ENCODE measurements around the gene SRSF12.
"Not testable (repeated sequence)": the region's sequence is repeated elsewhere in the genome, so short reads cannot be mapped to it uniquely, and the experiment has no call there.

SRSF12 gene

DNA sequence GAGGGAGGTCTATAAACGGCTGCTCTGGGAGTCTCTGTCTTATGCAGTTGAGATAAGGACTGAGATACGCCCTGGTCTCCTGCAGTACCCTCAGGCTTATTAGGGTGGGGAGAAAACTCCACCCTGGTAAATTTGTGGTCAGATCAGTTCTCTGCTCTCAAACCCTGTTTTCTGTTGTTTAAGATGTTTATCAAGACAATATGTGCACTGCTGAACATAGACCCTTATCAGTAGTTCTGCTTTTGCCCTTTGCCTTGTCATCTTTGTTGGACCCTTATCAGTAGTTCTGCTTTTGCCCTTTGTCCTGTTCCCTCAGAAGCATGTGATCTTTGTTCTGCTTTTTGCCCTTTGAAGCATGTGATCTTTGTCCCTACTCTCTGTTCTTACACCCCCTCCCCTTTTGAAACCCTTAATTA, 10.4 kb upstream of the SRSF12 start:
- not testable (repeated sequence) for DNase-seq (ENCODE audit: low read depth, low spot score)

DNA sequence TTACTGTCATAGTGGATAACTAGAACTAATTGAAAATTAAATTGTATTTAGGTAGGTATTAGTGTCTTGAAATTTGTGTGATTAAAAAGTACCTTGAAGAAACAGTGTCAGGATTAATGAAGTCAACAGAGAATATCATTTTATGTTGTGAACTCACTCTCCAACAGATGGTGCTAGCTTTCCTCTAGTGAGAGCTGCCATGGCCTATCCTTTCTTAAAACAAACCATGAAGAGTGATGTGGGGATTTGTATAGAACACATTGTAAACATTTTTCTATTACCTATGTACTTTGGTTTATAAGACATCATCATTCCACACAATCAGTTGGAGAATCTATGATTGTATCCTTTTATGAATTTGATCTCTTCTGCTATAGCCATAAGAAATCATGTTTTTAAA, 4.8 kb upstream of the SRSF12 start:
- DNase-seq (ENCODE audit: low read depth, low spot score) = no peak

DNA sequence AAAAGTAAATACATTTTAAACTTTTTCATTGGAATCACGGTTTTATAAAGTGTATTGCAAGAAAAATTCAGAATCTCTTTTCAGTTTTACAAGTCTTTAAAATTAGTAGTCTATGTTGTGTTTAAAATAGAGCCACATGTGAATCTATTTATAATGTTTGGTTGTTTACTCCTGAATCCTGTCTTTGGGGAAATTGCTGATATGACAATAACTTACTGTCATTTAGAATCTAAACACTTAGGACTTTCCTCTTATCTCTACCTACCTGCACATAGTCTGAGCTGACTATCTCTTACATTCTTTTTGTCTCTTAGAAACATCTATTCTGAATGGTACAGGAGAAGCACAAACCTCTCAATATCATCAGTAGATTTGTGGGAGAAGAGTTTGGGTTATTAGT, 4.1 kb upstream of the SRSF12 start:
- no peak for DNase-seq (ENCODE audit: low read depth, low spot score)

DNA sequence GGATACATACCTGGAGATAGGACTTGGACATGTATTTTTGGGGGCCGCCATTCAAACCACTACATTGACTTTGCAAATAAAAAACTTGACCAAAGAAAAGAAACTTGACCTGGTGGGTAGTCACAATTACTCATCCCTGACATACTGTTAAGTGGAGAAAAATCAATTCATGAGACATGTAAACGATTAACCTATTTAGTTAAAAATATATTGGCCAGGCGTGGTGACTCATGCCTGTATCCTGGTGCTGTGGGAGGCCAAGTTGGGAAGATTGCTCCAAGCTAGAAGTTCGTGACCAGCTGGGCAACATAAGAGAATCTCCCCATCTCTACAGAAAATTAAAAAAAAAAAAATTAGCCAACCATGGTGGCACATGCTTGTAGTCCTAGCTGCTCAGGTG, 2.5 kb upstream of the SRSF12 start:
- no peak for DNase-seq (ENCODE audit: low read depth, low spot score)

DNA sequence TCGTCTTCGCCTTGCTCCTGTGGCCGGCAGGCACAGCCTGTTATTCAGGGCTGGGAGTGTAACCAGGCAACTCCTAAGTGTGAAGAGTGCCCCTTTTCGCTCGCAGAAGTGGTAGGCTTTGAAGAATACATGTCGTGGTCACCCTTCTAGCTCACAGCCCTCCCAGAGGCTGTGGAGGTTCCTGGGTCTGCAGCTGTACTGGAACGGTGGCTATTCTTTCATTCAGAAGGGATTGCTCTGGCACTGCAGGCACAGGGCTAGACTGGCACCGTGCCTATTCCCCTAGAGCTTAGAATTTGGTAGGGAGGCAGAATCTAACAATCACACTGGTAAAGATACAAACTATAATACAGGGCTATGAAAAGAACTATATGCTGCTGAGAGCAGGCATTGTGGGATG, 1.1 kb upstream of the SRSF12 start:
- DNase-seq (ENCODE audit: low read depth, low spot score) = no peak

DNA sequence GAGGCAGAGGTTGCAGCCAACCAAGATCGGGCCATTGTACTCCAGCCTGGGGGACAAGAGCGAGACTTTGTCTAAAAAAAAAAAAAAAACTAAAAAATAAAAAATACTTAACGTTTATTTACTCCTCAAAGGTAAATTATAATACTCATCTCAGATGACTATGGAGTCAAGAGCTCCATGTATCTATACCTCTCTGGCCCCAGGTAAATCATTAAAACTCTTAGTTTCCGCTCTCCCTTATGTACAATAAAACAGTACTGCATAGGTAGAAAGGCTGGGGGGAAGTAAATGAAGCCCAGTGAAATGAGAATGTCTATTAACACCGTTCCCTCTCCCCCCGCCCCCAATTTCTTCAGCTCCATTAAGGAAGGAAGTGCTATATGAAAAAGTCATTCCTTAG, 1.2 kb downstream of the SRSF12 start:
- DNase-seq (ENCODE audit: low read depth, low spot score) = no peak

DNA sequence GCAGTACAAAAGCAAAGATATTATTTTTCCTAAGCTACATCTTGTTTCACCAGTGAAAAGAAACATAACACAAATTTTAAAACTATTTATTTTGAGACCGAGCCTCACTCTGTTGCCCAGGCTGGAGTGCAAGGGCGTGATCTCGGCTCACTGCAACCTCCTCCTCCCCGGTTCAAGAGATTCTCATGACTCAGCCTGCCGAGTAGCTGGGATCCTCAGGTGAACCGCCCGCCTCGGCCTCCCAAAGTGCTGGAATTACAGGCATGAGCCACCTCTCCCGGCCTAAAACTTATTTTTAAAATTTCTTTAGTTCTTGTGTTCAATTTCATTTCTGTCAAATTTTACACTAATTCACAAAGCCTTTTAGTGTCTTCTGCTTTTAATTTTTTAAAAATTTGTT, 5.9 kb downstream of the SRSF12 start:
- DNase-seq (ENCODE audit: low read depth, low spot score) = no peak

DNA sequence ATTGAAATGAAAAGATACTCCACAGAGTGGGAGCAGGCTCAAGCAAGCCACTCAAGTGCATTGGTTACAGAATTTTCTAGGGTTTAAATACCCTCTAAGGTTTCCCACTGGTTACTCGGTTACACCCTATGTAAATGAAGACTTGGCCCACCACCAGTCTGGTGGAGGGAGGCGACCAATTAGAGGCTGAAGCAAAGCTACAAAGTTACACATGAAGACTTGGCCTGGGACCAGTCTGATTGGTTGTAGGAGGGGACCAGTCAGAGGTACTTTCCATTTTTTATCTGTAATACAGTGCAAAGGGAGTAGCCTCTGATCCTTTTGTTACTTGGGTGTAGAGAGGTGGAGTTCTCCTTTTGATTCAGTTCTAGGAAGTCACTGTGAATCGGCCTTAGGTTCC, 7.6 kb downstream of the SRSF12 start:
- DNase-seq (ENCODE audit: low read depth, low spot score) = no peak

DNA sequence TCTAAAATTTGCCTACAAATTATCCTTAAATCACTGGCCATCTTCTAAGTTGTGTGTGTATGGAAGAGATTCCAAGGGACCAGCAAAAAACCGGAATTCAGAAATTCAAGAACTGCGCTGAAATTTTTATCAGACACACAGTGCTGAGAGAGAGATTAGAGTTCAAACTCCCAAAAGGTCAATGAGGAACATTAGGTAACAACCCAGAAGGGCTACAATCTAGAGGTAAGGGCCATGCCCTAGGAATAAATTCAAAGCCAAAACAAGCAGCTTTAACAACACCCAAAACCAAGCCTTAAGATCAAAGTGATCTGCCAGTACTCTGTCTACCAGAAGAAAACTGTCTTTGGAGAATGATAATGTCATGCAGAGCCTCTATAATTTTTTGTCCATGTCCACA, 17.8 kb downstream of the SRSF12 start:
- no peak for DNase-seq (ENCODE audit: low read depth, low spot score)

DNA sequence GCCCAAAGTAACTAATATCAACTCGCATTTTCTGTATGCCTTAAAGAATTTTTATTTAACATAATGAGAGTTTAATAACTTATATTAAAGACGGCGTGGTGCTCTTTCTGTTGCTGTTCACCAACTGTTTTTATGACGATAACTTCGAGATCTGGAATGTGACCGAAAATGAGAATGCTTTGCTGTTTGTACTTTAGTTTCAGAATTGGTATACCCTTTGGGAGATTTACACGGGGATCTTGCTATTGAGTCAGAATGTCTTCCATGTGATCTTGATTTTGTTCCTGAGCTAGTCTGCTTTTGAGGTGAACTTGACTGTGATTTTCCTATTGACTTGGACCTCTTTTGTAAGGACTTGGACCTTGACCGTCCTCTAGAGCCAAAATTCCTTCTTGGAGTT, 19.4 kb downstream of the SRSF12 start:
- no peak for DNase-seq (ENCODE audit: low read depth, low spot score)

DNA sequence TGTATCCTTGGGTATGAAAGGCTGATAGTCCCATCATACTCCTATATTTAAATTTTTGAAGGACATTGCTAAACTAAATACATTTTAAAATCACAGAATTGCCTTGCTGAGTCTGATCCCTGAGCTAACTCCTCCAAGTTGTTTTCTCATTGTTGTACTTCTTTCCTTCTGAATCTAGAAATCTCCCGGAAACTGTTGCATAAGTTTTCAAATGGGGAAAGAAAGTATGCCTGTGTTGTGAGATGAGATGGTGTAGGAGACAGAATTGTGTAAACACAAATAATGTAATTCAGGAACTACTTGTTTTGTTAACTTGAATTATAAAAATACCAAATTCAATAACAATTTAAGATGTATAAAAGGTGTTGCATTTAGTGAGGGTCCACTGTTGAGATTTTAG, 30.0 kb downstream of the SRSF12 start:
- no peak for DNase-seq (ENCODE audit: low read depth, low spot score)

DNA sequence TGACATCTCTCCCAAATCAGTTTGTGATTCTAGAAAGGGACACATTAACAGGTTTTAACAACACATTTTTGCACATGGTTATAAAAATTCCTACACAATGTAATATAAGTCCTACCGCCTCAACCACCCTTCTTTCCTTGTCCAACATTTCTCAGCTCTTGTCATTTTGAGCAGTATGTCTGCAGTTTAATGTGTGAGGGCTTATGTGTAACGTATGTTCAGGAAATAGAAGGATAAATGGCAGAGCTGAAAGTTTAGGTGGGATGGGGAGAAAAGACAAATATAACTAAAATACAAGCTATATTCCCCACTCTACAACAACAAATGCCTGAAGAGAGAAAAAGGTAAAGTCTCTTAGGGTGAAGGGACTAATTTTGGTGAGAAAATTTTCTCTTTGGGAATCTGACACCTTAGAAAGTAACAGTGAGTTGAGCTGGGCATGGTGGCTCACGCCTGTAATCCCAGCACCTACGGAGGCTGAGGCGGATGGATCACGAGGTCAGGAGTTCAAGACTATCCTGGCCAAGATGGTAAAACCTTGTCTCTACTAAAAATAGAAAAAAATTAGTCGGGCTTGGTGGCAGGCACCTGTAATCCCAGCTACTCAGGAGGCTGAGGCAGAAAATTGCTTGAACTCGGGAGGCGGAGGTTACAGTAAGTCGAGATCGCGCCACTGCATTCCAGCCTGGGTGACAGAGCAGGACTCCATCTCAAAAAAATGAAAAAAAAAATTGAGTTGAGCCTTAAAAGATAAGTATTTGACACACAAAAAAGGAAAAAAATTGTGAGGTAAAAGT, 32.3 kb downstream of the SRSF12 start:
- no peak for DNase-seq (ENCODE audit: low read depth, low spot score)

DNA sequence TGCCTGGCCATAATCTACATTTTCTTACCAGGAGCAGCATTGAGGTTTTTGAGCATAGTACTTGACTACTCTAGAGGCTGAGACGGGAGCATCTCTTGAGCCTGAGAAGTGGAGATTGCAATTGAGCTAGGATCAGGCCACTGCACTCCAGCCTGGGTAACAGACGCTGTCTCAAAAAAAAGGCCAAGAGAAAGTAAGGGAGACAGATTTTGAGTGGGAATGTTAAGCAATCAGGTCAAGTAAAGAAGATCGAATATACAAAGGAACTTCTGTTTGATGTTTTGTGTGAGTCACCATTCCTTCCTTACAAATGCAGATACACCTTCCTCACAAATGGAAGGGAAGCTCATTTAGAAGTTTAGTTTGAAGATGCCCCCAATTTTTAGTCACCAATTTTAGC, 32.9 kb downstream of the SRSF12 start:
- peak; percentile 61 for DNase-seq (ENCODE audit: low read depth, low spot score)

DNA sequence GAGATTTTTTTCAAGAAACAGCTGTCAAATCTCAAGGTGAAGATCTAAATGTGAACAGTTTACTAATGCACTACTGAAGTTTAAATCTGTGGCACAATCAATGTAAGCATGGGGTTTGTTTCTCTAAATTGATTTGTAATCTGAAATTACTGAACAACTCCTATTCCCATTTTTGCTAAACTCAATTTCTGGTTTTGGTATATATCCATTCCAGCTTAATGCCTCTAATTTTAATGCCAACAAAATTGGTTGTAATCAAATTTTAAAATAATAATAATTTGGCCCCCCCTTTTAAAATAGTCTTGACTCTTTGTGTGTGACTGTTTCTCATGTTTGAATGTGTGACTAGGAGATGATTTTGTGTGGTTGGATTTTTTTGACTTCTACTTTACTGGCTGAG, 33.3 kb downstream of the SRSF12 start:
- DNase-seq (ENCODE audit: low read depth, low spot score) = no peak

DNA sequence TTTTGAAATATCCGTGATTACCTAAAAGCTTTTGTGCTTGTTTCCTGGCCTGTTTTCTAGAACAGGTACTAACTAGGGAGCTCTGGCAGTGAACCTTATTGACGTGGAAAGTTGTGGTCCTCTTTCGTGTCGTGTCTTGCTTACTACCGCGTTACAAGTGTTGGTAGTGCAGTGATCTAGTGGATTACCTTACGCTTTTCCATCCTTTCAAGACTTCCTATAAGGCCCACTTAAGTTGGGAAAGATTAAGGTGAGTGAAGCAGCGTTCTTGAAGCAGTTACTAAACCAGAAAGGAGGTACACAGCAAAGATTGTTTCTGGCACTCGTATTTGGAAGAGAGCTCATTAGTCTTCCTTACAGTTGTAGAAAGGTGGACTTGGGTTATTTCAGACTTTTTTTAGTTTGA, 35.4 kb downstream of the SRSF12 start:
- no peak for DNase-seq (ENCODE audit: low read depth, low spot score)

DNA sequence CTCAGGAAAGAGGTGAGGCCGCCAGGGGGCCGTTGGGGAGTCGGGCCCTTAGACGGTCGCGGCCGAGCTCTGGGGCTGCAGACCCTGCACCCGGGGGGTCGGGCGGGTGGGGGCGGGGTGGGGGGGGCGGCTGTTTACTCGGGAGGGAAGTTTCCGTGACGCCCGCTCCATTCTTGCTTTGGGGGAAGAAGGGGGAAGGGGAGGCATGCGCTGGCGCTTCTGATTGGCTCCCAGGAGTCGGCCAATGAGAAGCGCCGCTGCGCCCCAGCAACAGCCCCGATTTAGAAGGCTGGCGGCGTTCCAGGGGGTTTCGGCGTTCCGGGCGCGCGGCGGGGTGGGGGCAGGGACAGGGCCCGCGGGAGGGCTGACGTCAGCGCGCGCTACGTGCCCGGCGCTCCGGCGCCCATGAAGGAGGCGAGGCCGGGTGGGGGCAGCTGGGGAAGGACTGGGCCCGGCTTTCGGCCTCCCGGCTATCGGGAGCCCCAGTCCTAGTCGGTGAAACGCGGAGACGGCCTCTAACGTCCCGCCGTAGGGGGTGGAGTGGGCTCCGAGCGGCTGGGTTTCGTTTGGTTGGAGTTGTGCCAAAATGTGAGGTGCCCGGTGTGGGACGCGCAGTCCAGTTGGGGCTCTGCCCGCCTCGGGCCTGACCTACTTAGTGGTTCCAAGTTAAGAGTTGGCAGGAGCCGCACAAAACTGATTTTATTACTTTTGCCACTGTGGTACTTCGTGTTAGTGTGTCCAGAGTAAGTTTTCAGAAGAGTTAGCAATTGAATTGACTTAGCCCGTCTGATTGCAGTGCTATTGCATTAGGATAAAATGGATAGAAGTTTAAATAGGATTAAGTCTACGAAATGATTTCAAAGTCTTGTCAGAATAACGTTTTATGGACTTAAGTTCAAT, 36.2 kb downstream of the SRSF12 start:
- DNase-seq (ENCODE audit: low read depth, low spot score) = peak; percentile 79

DNA sequence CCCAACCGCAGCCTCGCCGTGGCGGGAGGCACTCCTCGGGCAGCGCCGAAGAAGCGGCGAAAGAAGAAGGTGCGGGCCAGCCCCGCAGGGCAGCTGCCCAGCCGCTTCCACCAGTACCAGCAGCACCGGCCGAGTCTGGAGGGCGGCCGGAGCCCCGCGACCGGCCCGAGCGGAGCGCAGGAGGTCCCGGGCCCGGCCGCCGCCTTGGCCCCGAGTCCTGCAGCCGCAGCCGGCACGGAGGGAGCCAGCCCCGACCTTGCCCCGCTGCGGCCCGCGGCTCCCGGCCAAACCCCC, 36.8 kb downstream of the SRSF12 start:
- no peak for DNase-seq (ENCODE audit: low read depth, low spot score)

DNA sequence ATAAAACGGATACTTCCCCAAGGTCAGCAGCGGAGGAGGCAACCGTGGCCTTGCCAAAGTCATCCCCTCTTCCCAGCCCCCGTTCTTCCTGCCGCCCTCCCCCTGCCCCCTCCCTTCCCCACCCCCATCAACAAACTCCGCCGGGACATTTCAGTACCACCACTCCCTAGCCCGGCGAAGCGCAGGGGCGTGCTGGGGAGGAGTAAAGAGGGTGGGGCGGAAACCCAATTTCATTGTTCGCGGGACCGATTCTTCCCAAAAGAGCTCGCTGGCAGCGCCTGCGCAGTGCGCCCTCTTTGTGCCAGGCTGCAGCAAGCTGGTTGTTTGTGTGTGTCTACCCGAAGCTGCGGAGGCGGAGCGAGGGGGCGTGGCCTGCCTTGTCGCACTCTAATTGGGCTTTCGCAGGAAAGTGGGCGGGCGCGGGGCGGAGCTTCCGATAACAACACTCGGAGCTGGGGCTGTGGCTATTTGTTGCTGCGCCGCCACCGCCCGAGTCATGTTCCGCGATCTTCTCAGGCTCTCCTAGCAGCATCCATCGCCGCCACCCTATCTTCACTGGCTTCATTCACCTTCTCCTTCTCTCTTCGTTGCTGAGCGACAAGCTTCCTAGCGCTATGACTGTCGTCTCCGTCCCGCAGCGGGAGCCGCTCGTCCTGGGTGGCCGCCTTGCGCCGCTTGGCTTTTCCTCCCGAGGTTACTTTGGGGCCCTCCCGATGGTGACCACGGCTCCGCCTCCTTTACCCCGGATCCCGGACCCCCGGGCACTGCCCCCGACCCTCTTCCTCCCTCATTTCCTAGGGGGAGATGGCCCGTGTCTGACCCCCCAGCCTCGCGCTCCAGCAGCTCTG, 37.4 kb downstream of the SRSF12 start, which contains the start of gene PNRC1:
Gene PNRC1 (plus strand): TSS at position 471 of the 848 bp plus-strand sequence. CDS start 144 bp downstream, at position 615.
- peak; percentile 94 for DNase-seq (ENCODE audit: low read depth, low spot score)

DNA sequence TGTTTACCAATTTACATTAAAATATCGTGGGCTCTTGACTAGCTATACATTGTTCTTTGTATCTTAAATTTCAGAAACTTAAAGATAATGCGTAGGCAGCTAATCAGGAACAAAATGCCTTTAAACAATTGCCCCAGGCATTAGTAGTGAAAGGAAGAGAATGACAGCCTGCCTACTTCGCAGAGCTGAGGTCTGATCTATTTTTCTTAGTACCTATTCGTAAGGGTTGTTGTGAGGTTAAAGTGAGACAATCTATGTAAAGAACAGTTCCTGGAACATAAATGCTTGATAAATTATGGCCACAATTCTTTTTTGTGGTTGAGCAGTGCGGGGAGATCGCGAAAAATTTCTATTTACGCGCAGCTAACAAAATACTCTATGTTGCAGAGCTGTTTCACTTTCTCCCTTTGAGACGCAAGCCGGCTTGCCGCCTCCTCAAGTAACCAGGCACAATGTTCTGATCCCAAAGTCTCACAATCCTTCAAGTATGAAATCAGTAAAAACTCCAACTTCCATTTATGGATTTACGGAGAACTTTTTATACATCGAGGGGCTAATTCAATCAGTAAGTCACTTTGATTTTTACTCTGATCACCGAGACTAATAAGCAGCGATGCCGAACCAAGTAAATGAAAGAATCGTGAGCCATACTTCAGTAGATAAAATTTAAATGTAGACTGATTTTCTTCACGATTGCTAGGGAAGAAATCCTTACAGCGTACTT, 38.2 kb downstream of the SRSF12 start:
- DNase-seq (ENCODE audit: low read depth, low spot score) = no peak

DNA sequence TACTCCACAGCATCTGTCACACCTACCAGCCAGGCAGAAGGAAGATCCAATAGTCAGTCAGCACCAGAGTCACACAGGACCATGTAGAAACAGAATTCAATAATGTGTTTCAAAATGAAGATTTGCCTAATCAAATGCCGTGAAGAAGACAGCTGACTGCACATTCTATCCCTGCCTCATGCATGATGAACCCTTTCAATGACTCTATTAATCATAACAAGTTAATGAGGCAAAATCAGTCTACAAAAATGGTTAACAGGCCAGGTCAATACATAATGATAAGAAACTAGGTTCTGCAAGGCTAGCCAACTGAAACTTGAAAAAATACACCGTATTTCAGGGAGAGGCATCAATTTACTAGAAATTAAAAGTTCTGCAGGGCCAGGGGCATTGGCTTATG, 44.0 kb downstream of the SRSF12 start:
- DNase-seq (ENCODE audit: low read depth, low spot score) = no peak

DNA sequence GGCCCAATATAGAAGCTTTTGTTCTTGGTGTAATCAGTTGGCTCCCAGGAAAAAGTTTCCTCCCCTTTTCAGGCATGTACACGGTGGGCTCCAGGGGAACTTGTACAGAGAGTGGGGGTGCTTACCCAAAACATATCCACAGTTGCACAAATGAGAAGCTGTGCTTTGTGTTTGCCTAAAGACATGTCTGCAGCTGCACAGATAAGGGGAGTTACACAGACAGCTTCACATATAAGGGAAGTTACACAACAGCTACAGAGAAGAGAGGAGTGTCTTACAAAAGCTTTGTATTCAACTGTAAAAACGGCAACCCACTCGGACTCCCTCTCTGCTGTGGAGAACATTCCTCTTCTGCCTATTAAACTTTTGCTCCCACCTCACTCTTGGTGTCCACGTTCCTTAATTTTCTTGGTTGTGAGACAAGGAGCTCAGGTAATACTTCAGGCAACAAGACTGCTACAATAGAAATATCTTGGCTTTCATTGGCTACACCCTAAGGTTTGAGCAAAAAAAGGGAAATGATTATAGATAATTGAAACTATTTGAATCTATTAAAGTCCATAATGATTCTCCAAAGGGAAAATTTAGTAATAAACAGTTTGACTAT, 44.8 kb downstream of the SRSF12 start:
- no peak for DNase-seq (ENCODE audit: low read depth, low spot score)

Data from iPS DF 19.7 (cell line).